Thymus (tissue), 11 donors: ENCODE data around the gene GAS2L1. TPM values are rescaled to one million over a fixed set of nuclear protein-coding genes. Genes with fewer than 3 reads are reported as not detected.

ENCODE experiments used
- DNase-seq, 9 donors: peaks; one replicate each; pipeline ENCODE4 v3.0.0-alpha.2; 2013; ENCODE audit warnings: low spot score in 9 of 9, low read depth in 6 of 9, missing footprints in 1 of 9
- H3K27ac ChIP-seq, 2 donors: one replicate each; pipeline ENCODE4 v1.5.1; 2013; ENCODE audit warnings: control low read depth in 1 of 2, low read depth in 1 of 2, low read length in 1 of 2, mild to moderate bottlenecking in 1 of 2, moderate library complexity in 1 of 2
- H3K27me3 ChIP-seq, 2 donors: one replicate each; pipeline ENCODE4 v1.5.1; 2013; ENCODE audit warnings: low read length in 1 of 2; ENCODE audit not compliant: control insufficient read depth in 2 of 2, insufficient read depth in 1 of 2
- H3K36me3 ChIP-seq, 2 donors: one replicate each; pipeline ENCODE4 v1.5.1; 2013; ENCODE audit warnings: low read length in 1 of 2, mild to moderate bottlenecking in 1 of 2, moderate library complexity in 1 of 2; ENCODE audit not compliant: control insufficient read depth in 2 of 2, insufficient read depth in 2 of 2
- H3K4me1 ChIP-seq, 2 donors: one replicate each; pipeline ENCODE4 v1.5.1; 2013; ENCODE audit warnings: low read length in 2 of 2; ENCODE audit not compliant: control insufficient read depth in 2 of 2, insufficient read depth in 2 of 2
- H3K4me3 ChIP-seq, 2 donors: one replicate each; pipeline ENCODE4 v1.5.1; 2013; ENCODE audit warnings: low read length in 2 of 2, control low read depth in 1 of 2, mild to moderate bottlenecking in 1 of 2
- H3K9me3 ChIP-seq, 2 donors: one replicate each; pipeline ENCODE4 v1.5.1; 2013; ENCODE audit warnings: low read length in 1 of 2, mild to moderate bottlenecking in 1 of 2; ENCODE audit not compliant: control insufficient read depth in 2 of 2, insufficient read depth in 1 of 2
- WGBS: extraction: QIAGEN DNeasy Blood & Tissue Kit; methylation state at CpG from one replicate; pipeline ENCODE4 v1.1.7; 2013; 5-methylcytosine and 5-hydroxymethylcytosine counted together
- polyA plus RNA-seq: library from polyadenylated mRNA; stranded (reverse); fragments of 200-250 nt; gene quantifications from one replicate; pipeline ENCODE4 v1.2.3, GENCODE V29; 2013
- total RNA-seq: library from RNA; stranded (reverse); fragments of 120-200 nt; gene quantifications from one replicate; pipeline ENCODE4 v1.2.4, GENCODE V29; 2013
- donor health status: healthy.

GAS2L1 gene
- total and polyA plus RNA-seq, 2 donors = 0.80 to 6.0 TPM

DNA sequence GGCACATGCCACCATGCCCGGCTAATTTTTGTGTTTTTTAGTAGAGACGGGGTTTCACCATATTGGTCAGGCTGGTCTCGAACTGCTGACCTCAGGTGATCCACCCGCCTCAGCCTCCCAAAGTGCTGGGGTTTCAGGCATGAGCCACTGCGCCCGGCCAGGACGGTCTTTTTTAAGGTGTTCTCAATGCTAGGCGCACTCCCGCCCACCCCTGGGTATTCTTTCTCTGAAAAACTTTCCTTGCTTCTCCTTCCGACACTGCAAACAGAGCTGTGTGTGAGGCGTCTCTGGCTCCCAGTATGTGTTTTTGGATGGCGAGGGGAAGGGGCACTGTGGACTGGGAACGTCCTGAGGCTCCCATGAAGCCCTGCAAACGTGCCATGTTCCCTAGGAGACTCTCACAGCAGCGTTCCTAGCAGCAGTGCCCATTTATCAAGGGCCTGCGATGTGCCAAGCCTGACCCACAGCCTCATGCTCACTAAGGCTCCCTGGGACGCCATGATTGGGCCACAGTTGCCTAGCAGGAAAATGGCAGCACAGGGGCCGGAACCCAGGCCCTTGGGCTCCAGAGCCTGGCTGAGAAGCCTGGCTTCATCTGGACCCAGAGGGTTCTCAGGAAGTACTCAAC lies 11.5 kb downstream of the GAS2L1 start:
- DNase-seq = no peak
- WGBS = 97% methylated on average over 18 of the region's 18 CpGs
- Histone ChIP-seq H3K9me3 (peaks cover 4% of the 10 kb centered on the region in 2 donors), H3K27me3 (peaks cover 45 to 48% of the 10 kb centered on the region in 2 donors), H3K36me3 (no peaks in the 10 kb centered on the region), H3K4me3 (no peak overlapping the region), H3K4me1 (peaks cover 0 to 10% of the 10 kb centered on the region in 2 donors), H3K27ac (no peak overlapping the region)

GRCh38 chr22:29319072-29319471 lies 12.6 kb downstream of the GAS2L1 start:
- H3K27ac ChIP-seq = no peak overlapping the region
- H3K9me3 ChIP-seq = no peaks in the 10 kb centered on the region
- H3K4me3 ChIP-seq = no peak overlapping the region
- H3K4me1 ChIP-seq = peaks cover 0 to 6% of the 10 kb centered on the region in 2 donors
- 92% methylated on average over 2 of the region's 2 CpGs for WGBS
- DNase-seq = no peak
- peaks cover 33 to 37% of the 10 kb centered on the region in 2 donors for H3K27me3 ChIP-seq
- H3K36me3 ChIP-seq = no peaks in the 10 kb centered on the region

GRCh38 chr22:29320546-29320945 lies 14.1 kb downstream of the GAS2L1 start:
- Histone ChIP-seq H3K9me3 (no peaks in the 10 kb centered on the region), H3K4me3 (no peak overlapping the region), H3K27me3 (peaks cover 19 to 23% of the 10 kb centered on the region in 2 donors), H3K36me3 (no peaks in the 10 kb centered on the region), H3K27ac (no peak overlapping the region), H3K4me1 (no peaks in the 10 kb centered on the region)
- DNase-seq = no peak
- WGBS = 71% methylated on average over 1 of the region's 1 CpG

DNA sequence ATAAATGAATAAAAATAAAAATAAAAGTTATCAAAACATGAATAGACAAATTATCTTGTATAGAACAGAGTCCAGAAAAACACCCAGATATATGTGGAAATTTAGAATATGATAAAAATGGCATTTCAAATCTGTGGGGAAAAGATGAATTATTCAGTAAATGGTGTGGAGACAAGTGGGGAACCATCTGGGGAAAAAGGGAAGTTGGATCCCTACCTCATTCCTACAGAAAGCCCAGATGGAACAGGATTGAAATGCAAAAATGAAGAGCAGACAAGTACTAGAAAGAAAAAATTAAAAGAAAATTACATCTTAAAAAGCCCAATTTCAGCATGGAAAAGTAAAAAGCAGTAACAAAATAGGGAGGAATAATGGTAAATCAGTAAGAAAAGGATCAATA lies 17.2 kb downstream of the GAS2L1 start:
- no peaks in the 10 kb centered on the region for H3K9me3 ChIP-seq
- H3K27ac ChIP-seq = no peak overlapping the region
- no peak overlapping the region for H3K4me3 ChIP-seq
- H3K4me1 ChIP-seq = no peaks in the 10 kb centered on the region
- no peaks in the 10 kb centered on the region for H3K27me3 ChIP-seq
- DNase-seq = no peak
- H3K36me3 ChIP-seq = peaks cover 12 to 22% of the 10 kb centered on the region in 2 donors

DNA sequence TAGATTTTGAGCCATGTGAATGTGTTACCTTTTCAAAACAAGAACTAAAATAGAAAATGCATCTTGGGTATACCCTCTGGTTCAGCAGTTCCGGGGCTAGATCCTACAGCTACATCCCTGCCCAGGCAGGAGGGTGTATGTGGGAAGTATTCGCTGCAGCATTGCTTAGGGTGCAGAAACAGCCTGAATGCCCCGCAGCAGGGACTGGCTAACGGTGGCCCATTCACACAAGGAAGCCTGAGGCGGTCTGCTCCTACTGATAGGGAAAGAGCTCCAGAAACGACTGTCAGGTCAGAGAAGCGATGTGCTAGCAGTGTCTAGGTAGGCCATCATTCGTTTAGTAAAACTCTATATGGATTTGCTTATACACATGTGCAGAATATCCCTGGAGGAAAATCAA lies 18.9 kb downstream of the GAS2L1 start:
- no peaks in the 10 kb centered on the region for H3K27me3 ChIP-seq
- H3K4me1 ChIP-seq = no peaks in the 10 kb centered on the region

GRCh38 chr22:29325785-29326315 lies 19.4 kb downstream of the GAS2L1 start:
- H3K4me1 ChIP-seq = no peaks in the 10 kb centered on the region
- H3K27me3 ChIP-seq = no peaks in the 10 kb centered on the region
- WGBS = 90% methylated on average over 9 of the region's 9 CpGs
- H3K27ac ChIP-seq = no peak overlapping the region
- H3K36me3 ChIP-seq = peaks cover 34 to 42% of the 10 kb centered on the region in 2 donors
- H3K4me3 ChIP-seq = no peak overlapping the region
- no peaks in the 10 kb centered on the region for H3K9me3 ChIP-seq
- DNase-seq = no peak

More for the DNA sequence above, 18.9 kb downstream of the GAS2L1 start:
- no peak overlapping the region for H3K4me3 ChIP-seq
- H3K9me3 ChIP-seq = no peaks in the 10 kb centered on the region
- peaks cover 29 to 37% of the 10 kb centered on the region in 2 donors for H3K36me3 ChIP-seq
- DNase-seq = no peak
- no peak overlapping the region for H3K27ac ChIP-seq
- 92% methylated on average over 8 of the region's 8 CpGs for WGBS

GRCh38 chr22:29326481-29326880 lies 20.0 kb downstream of the GAS2L1 start:
- Histone ChIP-seq H3K4me1 (no peaks in the 10 kb centered on the region), H3K27ac (no peak overlapping the region), H3K36me3 (peaks cover 40 to 48% of the 10 kb centered on the region in 2 donors), H3K27me3 (no peaks in the 10 kb centered on the region), H3K9me3 (no peaks in the 10 kb centered on the region), H3K4me3 (no peak overlapping the region)
- whole genome bisulfite sequencing = 98% methylated on average over 10 of the region's 10 CpGs
- no peak for DNase-seq

DNA sequence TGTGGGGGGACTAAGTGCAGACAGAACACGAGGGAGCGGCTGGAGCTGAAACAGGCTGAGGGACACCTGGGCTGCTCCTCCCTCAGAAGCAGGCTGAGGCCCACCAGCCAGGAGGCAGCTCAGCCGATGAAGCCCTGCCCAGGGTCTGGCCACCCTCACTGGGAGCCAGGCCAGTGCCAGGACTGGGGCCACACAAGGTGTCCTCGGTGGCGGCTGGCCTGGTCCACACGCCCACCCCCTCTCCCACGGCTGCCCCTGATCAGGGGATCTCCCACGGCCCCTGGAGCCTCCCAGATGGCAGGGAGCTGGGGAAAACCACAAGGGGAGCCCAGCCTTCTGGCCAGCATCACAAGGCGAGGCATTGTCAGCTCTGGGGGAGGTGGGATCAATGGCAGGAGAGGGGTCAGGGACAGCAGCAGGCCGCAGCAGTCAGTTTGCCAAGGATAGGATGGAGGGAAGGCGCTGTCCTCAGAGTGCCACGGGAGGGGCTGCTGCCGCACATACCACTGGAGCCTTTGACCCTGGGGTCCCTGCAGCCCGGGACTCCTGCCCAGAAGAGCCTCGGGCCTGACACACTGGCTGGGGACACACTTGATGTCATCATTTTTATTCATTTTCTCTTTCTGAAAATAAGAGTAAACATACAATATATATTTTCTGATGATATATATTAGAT lies 20.8 kb downstream of the GAS2L1 start:
- 98% methylated on average over 15 of the region's 15 CpGs for WGBS
- no peak for DNase-seq
- no peaks in the 10 kb centered on the region for H3K4me1 ChIP-seq
- no peak overlapping the region for H3K4me3 ChIP-seq
- no peaks in the 10 kb centered on the region for H3K27me3 ChIP-seq
- H3K36me3 ChIP-seq = peaks cover 45 to 54% of the 10 kb centered on the region in 2 donors
- no peak overlapping the region for H3K27ac ChIP-seq
- H3K9me3 ChIP-seq = no peaks in the 10 kb centered on the region

GRCh38 chr22:29328055-29328454 lies 21.6 kb downstream of the GAS2L1 start:
- Histone ChIP-seq H3K4me3 (no peak overlapping the region), H3K27me3 (no peaks in the 10 kb centered on the region), H3K9me3 (no peaks in the 10 kb centered on the region), H3K27ac (no peak overlapping the region), H3K36me3 (peaks cover 45 to 59% of the 10 kb centered on the region in 2 donors), H3K4me1 (no peaks in the 10 kb centered on the region)
- DNase-seq = no peak
- over 99% methylated on average over 5 of the region's 5 CpGs for WGBS
